Measurements from ENCODE around the gene ANXA11.
A peak's percentile ranks its signal among the peaks of the same experiment; 100 is the strongest.

ANXA11 gene

GRCh38 chr10:80207768-80208370 is 2.5 kb upstream of the ANXA11 start:
- no peak for DNase-seq

DNA sequence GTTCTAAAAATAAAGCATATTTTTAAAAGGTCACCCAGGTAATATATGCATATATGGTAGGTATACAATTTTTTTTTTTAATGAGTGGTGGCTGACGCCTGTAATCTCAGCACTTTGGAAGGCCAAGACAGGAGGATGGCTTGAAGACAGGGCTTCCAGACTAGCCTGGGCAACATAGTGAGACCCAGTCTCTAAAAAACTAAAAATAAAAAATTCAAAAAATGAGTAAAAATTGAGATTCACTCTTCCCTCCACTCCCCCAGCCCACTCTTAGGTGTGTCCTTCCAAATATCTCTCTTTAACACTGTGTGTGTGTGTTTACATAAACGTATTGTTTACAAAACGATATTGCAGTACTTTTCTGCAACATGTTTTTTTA is 929 bp upstream of the ANXA11 start:
- no peak for DNase-seq

- peak in 3 of 14 donors; percentile 44 to 51 (median 46) for DNase-seq
Observed at GRCh38 chr10:80204677-80205476, 460 bp downstream of the ANXA11 start.

DNA sequence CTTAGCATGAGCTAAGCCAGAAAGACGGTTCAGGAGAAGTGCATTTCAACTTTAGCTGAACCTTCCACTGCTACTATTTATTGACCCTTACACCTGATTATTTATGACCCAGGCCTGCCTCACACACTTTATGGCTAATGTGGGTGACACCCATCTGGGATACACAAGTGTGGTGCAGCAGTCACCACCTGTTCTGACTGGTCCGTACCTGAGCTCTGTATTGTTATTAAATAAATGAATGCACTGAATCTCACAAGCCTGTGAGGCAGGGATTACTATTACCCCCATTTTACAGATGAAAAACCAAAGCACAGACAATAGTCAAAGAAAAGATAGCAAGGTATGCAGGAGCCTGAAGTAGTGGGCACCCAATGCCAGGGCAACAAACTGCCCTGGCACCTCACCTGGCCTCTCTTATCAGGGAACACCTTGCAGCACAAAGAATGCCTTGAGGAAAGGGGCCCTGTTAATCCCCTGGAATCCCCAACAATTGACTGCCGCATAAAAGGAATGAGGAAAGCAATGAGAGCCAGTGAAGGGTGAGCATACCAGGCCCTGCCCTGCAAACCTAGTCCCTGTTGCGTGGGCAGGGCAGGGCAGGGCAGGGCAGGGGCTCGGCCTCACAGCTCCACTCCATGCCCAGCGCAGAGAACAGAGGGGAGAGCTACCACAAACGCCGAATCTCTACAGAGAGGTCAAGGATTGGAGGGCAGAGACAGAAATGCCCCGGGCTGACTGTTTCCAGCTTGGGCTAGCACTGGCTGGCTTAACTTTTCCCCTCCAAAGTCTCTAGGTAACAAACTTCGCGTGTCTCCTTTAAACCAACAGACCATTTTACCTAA is 1.3 kb downstream of the ANXA11 start:
- DNase-seq = peak in 1 of 14 donors; percentile 51

DNA sequence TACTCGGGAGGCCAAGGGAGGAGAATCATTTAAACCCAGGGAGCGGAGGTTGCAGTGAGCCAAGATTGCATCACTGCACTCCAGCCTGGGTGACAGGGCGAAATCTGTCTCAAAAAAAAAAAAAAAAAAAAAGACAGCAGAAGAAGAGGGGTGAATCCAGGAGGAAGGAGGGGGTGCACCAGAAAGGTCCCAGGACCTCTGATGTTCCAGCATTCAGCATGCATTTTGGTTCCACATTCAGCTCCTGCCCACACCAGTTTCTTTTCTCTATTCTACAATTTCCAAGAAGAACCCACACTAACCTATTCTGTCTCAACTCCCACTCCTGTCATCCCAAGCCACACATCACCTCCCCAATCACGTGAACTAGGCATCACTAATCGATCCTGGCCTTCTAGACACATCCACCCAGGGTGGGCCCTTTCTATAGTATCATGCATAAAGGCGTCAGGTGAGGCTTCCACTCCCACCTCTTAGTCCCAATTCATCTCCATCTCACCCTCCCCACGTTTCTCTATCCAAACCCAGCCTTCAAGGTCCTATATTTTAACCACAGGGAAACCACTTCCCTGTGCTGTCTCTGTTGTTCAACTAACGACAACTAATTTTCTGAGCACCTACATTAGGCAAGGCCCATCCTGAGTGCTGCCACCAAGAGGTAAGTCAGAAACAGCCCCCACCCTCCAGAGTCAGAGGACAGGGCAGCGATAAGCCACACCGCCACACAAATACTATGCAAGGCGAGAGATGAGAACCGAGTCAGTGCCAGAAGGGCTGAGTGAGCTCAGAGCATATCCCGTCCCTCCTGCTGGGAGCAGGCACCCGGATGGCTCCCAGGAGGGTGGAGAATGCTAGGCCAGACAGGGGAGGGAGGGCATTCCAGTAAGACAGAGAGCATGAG is 2.2 kb downstream of the ANXA11 start:
- peak in 2 of 14 donors; percentile 54 to 62 for DNase-seq

GRCh38 chr10:80202530-80202929 is 2.8 kb downstream of the ANXA11 start:
- DNase-seq = peak in 1 of 14 donors; percentile 40

GRCh38 chr10:80201608-80202141 is 3.7 kb downstream of the ANXA11 start:
- DNase-seq = no peak

GRCh38 chr10:80200687-80201086 is 4.7 kb downstream of the ANXA11 start:
- DNase-seq = no peak

DNA sequence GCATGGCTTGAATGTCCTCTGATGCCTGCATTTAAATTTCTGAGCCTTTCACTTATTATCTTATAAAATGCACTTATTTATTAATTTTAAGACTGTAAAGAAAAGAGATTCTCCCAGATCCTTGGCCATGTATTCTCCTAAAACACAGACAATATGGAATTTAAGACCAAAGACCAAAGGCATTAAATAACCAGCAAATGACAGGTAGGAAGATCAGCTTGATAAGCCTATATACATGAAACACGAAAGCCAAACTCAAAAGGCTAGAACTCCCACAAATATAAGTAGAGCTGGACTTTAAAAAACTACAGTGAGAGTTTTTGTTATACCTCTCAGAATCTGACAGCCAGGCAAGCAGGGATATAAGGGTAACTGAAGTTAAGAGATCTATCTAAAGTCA is 5.1 kb downstream of the ANXA11 start:
- no peak for DNase-seq

GRCh38 chr10:80199828-80200227 is 5.5 kb downstream of the ANXA11 start:
- DNase-seq = peak in 2 of 14 donors; percentile 10 to 24

- peak in 1 of 14 donors; percentile 63 for DNase-seq
Observed at GRCh38 chr10:80197972-80198916, 7.1 kb downstream of the ANXA11 start.

GRCh38 chr10:80196950-80197315 is 8.4 kb downstream of the ANXA11 start:
- DNase-seq = no peak

DNA sequence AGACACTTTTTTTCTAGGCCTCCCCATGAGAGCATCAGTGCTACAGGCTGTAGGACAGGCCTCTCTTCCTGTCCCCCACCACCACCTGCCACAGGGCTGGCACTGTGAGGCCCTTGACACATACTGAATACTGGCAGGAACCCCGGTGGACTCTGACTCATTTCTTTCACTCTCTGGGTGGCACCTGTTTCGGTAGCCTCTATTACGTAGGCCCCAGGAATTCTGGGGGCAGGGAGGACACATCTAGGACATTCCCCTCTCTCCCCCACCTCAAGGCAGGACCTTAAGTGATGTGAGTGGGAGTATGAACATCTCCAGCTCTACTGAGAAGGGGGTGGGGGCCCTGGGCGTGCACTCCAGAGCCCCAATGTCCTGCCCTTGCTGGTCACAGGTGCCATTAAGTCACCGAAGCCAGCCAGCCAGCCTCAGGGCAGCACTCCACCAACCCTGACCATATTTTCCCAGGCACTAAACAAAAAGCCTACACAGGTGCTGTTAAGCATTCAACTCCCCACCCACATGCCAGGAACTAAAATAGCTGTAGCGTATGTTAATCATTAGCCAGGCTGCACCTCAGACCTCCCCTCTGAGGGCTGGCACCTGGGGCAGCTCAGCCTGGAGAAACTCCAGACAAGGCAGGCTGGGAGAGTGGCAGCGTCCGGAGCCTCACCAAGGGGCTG is 8.9 kb downstream of the ANXA11 start:
- peak in 2 of 14 donors; percentile 59 to 86 for DNase-seq

DNA sequence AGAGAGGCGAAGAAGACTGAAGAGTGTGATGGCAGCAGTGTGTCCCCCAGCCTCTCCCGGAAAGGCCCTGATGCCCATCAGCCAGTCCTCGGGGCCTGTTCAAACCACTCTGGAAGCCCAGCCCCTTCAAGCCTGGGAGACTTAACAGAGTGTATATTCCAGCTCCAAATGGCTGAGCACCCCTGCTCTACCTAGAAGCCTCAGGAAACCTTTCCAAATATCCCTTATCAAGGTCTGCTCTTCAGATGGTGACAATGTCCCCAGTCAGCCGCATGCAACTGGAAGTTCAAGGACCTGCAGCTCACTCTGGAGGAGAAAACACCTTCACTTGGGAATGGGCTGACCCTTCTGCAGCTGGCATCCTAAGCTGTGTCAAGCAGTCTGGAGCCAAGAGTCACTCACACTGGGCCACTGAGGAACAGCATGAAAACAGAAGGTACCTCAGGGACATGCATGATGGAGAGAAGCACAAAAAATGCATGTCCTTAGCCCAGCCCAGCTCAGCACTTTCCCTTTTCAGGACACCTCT is 10.2 kb downstream of the ANXA11 start:
- DNase-seq = no peak

DNA sequence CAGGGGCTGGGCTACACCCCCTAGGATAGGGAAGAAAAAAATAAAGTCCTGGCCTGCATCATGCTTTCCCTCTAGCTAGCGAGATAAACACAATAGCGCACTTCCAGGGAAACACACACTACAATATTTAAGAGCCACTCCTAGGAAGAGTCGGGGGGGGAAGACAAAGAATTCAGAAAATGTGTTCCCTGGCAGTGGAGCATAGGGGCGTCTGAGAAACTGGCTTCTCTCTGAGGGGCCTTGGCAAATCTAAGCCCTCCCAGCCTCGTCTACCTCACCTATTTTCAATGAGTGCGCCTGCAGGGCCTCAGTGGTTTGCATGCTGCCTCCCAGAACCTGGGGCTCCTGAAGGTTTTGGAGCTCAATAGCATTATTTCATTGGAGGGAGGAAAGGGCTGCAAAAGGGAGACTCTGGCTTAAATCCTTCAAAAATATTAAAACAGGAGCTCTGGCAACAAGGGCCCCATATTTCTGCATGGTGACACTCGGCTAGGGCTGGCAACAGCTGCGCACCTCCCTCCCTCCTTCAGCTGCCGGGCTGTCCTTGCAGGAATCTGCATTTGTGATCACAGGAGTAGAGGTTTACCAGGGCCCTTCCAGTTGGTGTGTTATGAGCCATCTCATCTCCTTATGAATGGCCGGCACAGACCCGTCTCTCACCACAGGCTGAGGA is 10.8 kb downstream of the ANXA11 start:
- DNase-seq = no peak

GRCh38 chr10:80192553-80192952 is 12.8 kb downstream of the ANXA11 start:
- DNase-seq = no peak

DNA sequence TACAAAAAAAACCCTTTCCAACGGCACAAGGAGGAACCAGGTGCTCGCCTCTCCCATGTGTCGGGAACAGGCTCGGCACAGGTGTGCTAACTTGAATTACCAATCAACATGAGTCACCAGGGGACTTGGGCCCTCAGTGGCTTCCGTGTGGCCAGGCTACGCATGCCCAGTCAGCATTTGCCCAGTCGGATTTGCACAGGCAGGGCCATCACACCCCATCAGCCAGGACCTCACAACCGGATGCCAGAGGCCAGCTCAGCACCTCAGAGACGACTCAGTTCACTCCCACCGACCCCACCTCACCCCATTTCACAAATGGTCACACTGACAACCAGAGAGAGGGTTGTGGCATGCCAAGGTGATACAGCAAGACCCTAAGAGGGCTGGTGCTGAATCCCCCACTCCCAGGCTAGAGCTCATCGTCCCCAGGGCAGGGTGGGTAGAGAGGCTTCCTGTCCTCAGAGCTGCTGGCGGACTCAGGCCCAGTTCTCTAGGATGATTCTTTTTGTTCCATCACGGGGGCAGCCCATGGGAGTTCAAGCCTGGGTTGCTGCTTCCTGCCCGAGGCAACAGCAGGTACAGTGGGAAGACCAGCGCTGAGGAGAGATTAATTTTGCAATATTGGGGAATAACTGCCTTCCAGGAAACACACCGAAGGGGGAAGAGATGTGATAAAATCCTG is 13.6 kb downstream of the ANXA11 start:
- no peak for DNase-seq

DNA sequence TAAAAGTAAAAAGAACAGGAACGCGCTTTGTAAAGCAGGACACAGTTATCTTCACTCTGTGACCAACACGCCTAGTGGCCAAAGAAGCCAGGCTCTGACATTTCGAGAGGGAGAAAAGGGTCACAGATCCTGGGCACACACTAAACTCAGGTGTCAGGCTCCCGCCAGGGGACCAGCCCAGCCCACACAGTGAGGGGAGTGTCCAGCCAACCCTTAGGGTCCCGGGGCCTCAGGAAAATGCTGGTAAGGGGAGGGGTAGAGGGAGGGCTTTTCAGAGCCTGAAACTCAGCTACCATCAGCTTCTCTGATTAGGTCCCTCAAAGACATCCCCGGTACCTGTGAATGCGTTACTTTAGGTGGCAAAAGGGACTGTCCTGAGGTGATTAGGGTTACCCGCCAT is 16.6 kb downstream of the ANXA11 start:
- DNase-seq = no peak

All from C1 segment of cervical spinal cord (tissue), 14 donors.